ENCODE results near the gene RNF187. TPM values are rescaled to one million over a fixed set of nuclear protein-coding genes. Genes with fewer than 3 reads are reported as not detected.

RNF187 gene
- total and polyA plus RNA-seq, 2 of the 13 experiments (the other 11 are each of a cell fraction or from before 2014, with no cell fraction given) = 41.3 to 59.4 TPM

DNA sequence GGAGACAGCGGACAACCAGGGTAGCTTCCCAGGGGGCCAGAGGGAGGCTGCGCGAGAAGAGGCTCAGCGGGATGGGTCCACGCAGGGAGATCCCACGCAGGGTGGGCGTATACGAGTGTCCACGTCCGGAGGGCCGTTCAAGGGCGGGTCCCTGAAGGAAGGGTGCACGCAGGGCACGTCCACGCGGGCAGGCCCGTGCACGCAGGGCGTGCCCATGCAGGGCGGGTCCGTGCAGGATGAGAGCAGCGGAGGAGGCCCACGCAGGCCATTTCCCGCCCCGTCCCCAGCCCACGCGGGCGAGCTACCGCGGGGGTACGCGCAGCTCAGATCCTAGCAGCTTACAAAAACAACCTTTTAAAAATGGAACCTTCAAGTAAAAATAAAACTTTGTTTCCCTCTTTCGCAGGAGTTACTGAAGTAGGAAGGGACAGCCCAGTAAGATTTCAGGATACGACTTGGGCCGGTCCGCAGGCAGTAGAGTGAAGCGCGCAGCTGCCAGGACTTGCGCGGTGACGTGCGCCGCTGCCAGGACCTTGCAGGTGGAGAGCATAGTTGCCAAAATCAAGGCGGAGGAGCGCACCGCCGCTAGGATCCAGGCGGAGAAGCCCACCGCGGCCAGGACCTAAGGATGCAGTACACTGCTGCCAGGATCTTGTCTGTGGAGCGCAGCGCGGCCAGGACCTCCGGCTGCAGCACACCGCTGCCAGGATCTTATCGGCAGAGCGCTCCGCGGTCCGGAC, 416 bp upstream of the RNF187 start (continued):
- TF ChIP-seq AGO2 (optimal IDR thresholded peaks at IDR 0.05; ENCODE audit: low read depth, low read length) (peak; percentile 60), ZFP62 (CRISPR knock-in tag; IDR thresholded peaks at IDR 0.05) (no peak), ZNF747 (CRISPR knock-in tag; IDR thresholded peaks at IDR 0.05; ENCODE audit: borderline replicate concordance) (0 out of 2 replicates have a peak, but pooled peaks have one; percentile 52), ELF4 (CRISPR knock-in tag; IDR thresholded peaks at IDR 0.05; ENCODE audit: borderline replicate concordance) (0 out of 2 replicates have a peak, but pooled peaks have one; percentile 53), HNRNPL (IDR thresholded peaks at IDR 0.05; ENCODE audit: low read depth, low read length) (no peak), HOXA9 (CRISPR knock-in tag; IDR thresholded peaks at IDR 0.05; ENCODE audit: borderline replicate concordance) (no peak), ZNF354B (CRISPR knock-in tag; IDR thresholded peaks at IDR 0.05) (peak; percentile 75; the same call in 1 of the 2 replicates), ZNF616 (CRISPR knock-in tag; IDR thresholded peaks at IDR 0.05; ENCODE audit: low read depth) (peak; percentile 53; the same call in 1 of the 2 replicates), ZNF790 (CRISPR knock-in tag; IDR thresholded peaks at IDR 0.05; ENCODE audit: borderline replicate concordance) (peak; percentile 91; the same call in 1 of the 2 replicates), RBAK (CRISPR knock-in tag; IDR thresholded peaks at IDR 0.05) (no peak), JUN (CRISPR knock-in tag; IDR thresholded peaks at IDR 0.05) (no peak)
- TF ChIP-seq, protein P1, sequence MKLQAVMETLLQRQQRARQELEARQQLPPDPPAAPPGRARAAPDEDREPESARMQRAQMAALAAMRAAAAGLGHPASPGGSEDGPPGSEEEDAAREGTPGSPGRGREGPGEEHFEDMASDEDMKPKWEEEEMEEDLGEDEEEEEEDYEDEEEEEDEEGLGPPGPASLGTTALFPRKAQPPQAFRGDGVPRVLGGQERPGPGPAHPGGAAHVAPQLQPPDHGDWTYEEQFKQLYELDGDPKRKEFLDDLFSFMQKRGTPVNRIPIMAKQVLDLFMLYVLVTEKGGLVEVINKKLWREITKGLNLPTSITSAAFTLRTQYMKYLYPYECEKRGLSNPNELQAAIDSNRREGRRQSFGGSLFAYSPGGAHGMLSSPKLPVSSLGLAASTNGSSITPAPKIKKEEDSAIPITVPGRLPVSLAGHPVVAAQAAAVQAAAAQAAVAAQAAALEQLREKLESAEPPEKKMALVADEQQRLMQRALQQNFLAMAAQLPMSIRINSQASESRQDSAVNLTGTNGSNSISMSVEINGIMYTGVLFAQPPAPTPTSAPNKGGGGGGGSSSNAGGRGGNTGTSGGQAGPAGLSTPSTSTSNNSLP (IDR thresholded peaks at IDR 0.05; ENCODE audit: low read depth, low read length) = no peak
- TF ChIP-seq, protein P2, sequence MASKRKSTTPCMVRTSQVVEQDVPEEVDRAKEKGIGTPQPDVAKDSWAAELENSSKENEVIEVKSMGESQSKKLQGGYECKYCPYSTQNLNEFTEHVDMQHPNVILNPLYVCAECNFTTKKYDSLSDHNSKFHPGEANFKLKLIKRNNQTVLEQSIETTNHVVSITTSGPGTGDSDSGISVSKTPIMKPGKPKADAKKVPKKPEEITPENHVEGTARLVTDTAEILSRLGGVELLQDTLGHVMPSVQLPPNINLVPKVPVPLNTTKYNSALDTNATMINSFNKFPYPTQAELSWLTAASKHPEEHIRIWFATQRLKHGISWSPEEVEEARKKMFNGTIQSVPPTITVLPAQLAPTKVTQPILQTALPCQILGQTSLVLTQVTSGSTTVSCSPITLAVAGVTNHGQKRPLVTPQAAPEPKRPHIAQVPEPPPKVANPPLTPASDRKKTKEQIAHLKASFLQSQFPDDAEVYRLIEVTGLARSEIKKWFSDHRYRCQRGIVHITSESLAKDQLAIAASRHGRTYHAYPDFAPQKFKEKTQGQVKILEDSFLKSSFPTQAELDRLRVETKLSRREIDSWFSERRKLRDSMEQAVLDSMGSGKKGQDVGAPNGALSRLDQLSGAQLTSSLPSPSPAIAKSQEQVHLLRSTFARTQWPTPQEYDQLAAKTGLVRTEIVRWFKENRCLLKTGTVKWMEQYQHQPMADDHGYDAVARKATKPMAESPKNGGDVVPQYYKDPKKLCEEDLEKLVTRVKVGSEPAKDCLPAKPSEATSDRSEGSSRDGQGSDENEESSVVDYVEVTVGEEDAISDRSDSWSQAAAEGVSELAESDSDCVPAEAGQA (IDR thresholded peaks at IDR 0.05; ENCODE audit: low read depth) = no peak; the same call in 1 of the 2 replicates
- TF ChIP-seq, protein P2 (CRISPR knock-in tag; IDR thresholded peaks at IDR 0.05; ENCODE audit: borderline replicate concordance) = 0 out of 2 replicates have a peak, but pooled peaks have one; percentile 92
- TF ChIP-seq, protein P3, sequence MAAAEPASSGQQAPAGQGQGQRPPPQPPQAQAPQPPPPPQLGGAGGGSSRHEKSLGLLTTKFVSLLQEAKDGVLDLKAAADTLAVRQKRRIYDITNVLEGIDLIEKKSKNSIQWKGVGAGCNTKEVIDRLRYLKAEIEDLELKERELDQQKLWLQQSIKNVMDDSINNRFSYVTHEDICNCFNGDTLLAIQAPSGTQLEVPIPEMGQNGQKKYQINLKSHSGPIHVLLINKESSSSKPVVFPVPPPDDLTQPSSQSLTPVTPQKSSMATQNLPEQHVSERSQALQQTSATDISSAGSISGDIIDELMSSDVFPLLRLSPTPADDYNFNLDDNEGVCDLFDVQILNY (CRISPR knock-in tag; conservative IDR thresholded peaks at IDR 0.05) = no peak
- TF ChIP-seq, protein P4, sequence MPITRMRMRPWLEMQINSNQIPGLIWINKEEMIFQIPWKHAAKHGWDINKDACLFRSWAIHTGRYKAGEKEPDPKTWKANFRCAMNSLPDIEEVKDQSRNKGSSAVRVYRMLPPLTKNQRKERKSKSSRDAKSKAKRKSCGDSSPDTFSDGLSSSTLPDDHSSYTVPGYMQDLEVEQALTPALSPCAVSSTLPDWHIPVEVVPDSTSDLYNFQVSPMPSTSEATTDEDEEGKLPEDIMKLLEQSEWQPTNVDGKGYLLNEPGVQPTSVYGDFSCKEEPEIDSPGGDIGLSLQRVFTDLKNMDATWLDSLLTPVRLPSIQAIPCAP (CRISPR knock-in tag; IDR thresholded peaks at IDR 0.05; ENCODE audit: low read depth) = no peak
- TF ChIP-seq, protein P5, sequence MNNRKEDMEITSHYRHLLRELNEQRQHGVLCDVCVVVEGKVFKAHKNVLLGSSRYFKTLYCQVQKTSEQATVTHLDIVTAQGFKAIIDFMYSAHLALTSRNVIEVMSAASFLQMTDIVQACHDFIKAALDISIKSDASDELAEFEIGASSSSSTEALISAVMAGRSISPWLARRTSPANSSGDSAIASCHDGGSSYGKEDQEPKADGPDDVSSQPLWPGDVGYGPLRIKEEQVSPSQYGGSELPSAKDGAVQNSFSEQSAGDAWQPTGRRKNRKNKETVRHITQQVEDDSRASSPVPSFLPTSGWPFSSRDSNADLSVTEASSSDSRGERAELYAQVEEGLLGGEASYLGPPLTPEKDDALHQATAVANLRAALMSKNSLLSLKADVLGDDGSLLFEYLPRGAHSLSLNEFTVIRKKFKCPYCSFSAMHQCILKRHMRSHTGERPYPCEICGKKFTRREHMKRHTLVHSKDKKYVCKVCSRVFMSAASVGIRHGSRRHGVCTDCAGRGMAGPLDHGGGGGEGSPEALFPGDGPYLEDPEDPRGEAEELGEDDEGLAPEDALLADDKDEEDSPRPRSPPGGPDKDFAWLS (CRISPR knock-in tag; IDR thresholded peaks at IDR 0.05; ENCODE audit: borderline replicate concordance) = no peak
